ENCODE results near the gene ST8SIA6. TPM values are rescaled to one million over a fixed set of nuclear protein-coding genes. Genes with fewer than 3 reads are reported as not detected.
"Not testable (repeated sequence)": the region's sequence is repeated elsewhere in the genome, so short reads cannot be mapped to it uniquely, and the experiment has no call there.

Gene ST8SIA6
- total RNA-seq, 1 donor: 0.36 TPM

DNA sequence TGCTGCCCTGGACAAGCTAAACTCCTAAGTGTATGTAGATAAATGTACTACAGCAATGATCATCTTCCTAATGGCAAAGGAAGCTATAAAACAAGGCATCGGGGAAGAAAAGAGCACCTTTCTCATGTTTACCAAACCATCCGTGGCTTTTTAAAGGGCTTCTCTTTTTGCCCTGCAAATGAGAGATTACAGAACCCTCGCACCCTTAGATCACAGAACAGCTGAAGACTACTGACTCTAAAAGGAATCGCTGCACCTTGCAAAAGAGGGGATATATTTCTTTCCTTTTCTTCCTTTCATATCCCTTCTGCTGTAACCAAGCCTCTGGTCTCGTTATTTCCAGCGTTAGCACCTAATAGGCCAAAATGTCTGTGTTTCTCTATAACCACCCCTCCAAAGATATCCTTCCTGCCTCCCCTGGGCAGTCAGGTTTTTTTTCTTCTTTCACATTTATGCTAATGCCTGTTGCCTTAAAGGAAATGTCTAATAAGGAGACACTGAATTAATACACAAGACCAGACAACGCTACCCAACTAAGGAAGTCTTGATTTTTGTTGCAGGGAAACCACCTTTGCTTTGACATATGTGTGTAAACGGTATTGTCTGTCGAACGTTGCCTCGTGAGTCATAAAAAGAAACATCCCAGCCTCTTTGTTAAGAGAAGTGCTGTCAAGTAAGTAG is 10.5 kb downstream of the ST8SIA6 start:
- Histone ChIP-seq H2AFZ (ENCODE audit: low read length) (no peak overlapping the region), H3K4me2 (ENCODE audit: insufficient read depth, low read length) (no peak overlapping the region), H3K4me1 (ENCODE audit: insufficient read depth, low read length) (no peaks in the 10 kb centered on the region), H3K4me3 (ENCODE audit: insufficient read depth, low read length) (no peak overlapping the region), H3K27ac (ENCODE audit: low read depth, low read length) (no peak overlapping the region), H3K36me3 (ENCODE audit: insufficient read depth, low read length) (no peaks in the 10 kb centered on the region), H3K79me2 (ENCODE audit: insufficient read depth, low read length) (no peaks in the 10 kb centered on the region), H4K20me1 (ENCODE audit: insufficient read depth, low read length) (no peaks in the 10 kb centered on the region), H3K27me3 (ENCODE audit: insufficient read depth, low read length) (peaks cover 34% of the 10 kb centered on the region), H3K9me3 (ENCODE audit: low read depth, low read length) (peaks cover 4% of the 10 kb centered on the region)
- TF ChIP-seq, protein P1, sequence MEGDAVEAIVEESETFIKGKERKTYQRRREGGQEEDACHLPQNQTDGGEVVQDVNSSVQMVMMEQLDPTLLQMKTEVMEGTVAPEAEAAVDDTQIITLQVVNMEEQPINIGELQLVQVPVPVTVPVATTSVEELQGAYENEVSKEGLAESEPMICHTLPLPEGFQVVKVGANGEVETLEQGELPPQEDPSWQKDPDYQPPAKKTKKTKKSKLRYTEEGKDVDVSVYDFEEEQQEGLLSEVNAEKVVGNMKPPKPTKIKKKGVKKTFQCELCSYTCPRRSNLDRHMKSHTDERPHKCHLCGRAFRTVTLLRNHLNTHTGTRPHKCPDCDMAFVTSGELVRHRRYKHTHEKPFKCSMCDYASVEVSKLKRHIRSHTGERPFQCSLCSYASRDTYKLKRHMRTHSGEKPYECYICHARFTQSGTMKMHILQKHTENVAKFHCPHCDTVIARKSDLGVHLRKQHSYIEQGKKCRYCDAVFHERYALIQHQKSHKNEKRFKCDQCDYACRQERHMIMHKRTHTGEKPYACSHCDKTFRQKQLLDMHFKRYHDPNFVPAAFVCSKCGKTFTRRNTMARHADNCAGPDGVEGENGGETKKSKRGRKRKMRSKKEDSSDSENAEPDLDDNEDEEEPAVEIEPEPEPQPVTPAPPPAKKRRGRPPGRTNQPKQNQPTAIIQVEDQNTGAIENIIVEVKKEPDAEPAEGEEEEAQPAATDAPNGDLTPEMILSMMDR (IDR thresholded peaks at IDR 0.05; ENCODE audit: extremely low read depth, low read depth, low read length): no peak
- DNase-seq (ENCODE audit: insufficient read length, low spot score, missing footprints): no peak

DNA sequence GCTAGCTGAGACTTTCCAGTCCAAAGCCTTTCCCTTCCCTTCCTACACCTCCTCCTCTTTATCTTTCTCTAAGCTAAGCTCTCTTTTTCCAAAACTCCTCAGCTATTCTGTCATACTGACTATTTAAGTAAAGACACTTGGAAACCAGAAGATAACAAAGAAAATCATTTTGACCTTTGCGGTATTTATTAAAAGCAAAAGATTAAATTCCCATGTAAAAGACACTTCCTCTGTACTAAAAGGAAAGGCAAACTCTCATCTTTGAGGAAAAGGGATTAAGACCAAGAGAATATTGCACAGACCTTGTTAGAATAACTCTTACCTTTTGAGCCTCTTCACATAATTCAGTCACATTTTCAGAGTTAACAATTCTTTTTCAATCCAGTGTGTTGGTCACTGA is 15.8 kb downstream of the ST8SIA6 start:
- TF ChIP-seq, protein P1 (IDR thresholded peaks at IDR 0.05; ENCODE audit: extremely low read depth, low read depth, low read length): no peak

DNA sequence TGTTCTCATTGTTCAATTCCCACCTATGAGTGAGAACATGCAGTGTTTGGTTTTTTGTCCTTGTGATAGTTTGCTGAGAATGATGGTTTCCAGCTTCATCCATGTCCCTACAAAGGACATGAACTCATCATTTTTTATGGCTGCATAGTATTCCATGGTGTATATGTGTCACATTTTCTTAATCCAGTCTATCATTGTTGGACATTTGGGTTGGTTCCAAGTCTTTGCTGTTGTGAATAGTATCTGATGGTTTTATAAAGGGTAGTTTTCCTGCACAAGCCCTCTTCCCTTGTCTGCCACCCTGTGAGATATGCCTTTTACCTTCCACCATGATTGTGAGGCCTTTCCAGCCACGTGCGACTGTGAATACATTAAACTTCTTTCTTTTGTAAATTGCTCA is 17.8 kb downstream of the ST8SIA6 start:
- H3K4me1 ChIP-seq (ENCODE audit: insufficient read depth, low read length); H2AFZ ChIP-seq (ENCODE audit: low read length); H3K4me2 ChIP-seq (ENCODE audit: insufficient read depth, low read length); H3K4me3 ChIP-seq (ENCODE audit: insufficient read depth, low read length); H4K20me1 ChIP-seq (ENCODE audit: insufficient read depth, low read length); H3K79me2 ChIP-seq (ENCODE audit: insufficient read depth, low read length); H3K27ac ChIP-seq (ENCODE audit: low read depth, low read length); DNase-seq (ENCODE audit: insufficient read length, low spot score, missing footprints); H3K36me3 ChIP-seq (ENCODE audit: insufficient read depth, low read length); H3K9me3 ChIP-seq (ENCODE audit: low read depth, low read length): not testable (repeated sequence)
- peaks cover 13% of the 10 kb centered on the region for H3K27me3 ChIP-seq (ENCODE audit: insufficient read depth, low read length)

More for the DNA sequence above, 15.8 kb downstream of the ST8SIA6 start:
- Histone ChIP-seq H3K36me3 (ENCODE audit: insufficient read depth, low read length) (no peaks in the 10 kb centered on the region), H3K27me3 (ENCODE audit: insufficient read depth, low read length) (peaks cover 22% of the 10 kb centered on the region), H2AFZ (ENCODE audit: low read length) (no peak overlapping the region), H3K4me3 (ENCODE audit: insufficient read depth, low read length) (no peak overlapping the region), H3K79me2 (ENCODE audit: insufficient read depth, low read length) (no peaks in the 10 kb centered on the region), H3K4me1 (ENCODE audit: insufficient read depth, low read length) (no peaks in the 10 kb centered on the region), H3K9me3 (ENCODE audit: low read depth, low read length) (no peaks in the 10 kb centered on the region), H3K27ac (ENCODE audit: low read depth, low read length) (no peak overlapping the region), H3K4me2 (ENCODE audit: insufficient read depth, low read length) (no peak overlapping the region), H4K20me1 (ENCODE audit: insufficient read depth, low read length) (no peaks in the 10 kb centered on the region)
- DNase-seq (ENCODE audit: insufficient read length, low spot score, missing footprints): no peak

- no peaks in the 10 kb centered on the region for H3K79me2 ChIP-seq (ENCODE audit: insufficient read depth, low read length)
- H3K36me3 ChIP-seq (ENCODE audit: insufficient read depth, low read length): no peaks in the 10 kb centered on the region
- peaks cover 5% of the 10 kb centered on the region for H3K4me1 ChIP-seq (ENCODE audit: insufficient read depth, low read length)
- no peak overlapping the region for H3K27ac ChIP-seq (ENCODE audit: low read depth, low read length)
- no peaks in the 10 kb centered on the region for H3K9me3 ChIP-seq (ENCODE audit: low read depth, low read length)
- no peak overlapping the region for H2AFZ ChIP-seq (ENCODE audit: low read length)
- H4K20me1 ChIP-seq (ENCODE audit: insufficient read depth, low read length): no peaks in the 10 kb centered on the region
- no peak overlapping the region for H3K4me2 ChIP-seq (ENCODE audit: insufficient read depth, low read length)
- H3K4me3 ChIP-seq (ENCODE audit: insufficient read depth, low read length): no peak overlapping the region
- DNase-seq (ENCODE audit: insufficient read length, low spot score, missing footprints): no peak
- TF ChIP-seq, protein P1 (IDR thresholded peaks at IDR 0.05; ENCODE audit: extremely low read depth, low read depth, low read length): no peak
- H3K27me3 ChIP-seq (ENCODE audit: insufficient read depth, low read length): peaks cover 11% of the 10 kb centered on the region
Observed at GRCh38 chr10:17435953-17436352, 18.4 kb downstream of the ST8SIA6 start.
